Measurements from ENCODE around the gene ACOT6.
"Not testable (repeated sequence)": the region's sequence is repeated elsewhere in the genome, so short reads cannot be mapped to it uniquely, and the experiment has no call there.

The ACOT6 gene

GRCh38 chr14:73612339-73613045 is at the start of gene ACOT6:
Gene ACOT6, plus strand, starts transcription at chr14:73612517. Its CDS starts 55 bp downstream, at chr14:73612572.
- peak; percentile 61 for DNase-seq

- DNase-seq = not testable (repeated sequence)
Measured at GRCh38 chr14:73562696-73563095, 49.6 kb upstream of the ACOT6 start.

- DNase-seq = not testable (repeated sequence)
Measured at GRCh38 chr14:73566431-73566830, 45.9 kb upstream of the ACOT6 start.

- DNase-seq = not testable (repeated sequence)
Measured at GRCh38 chr14:73566935-73567334, 45.4 kb upstream of the ACOT6 start.

- no peak for DNase-seq
Measured at GRCh38 chr14:73567358-73567757, 45.0 kb upstream of the ACOT6 start.

GRCh38 chr14:73567951-73568885 is 44.1 kb upstream of the ACOT6 start:
- DNase-seq = peak; percentile 43

- DNase-seq = not testable (repeated sequence)
Measured at GRCh38 chr14:73568886-73569184, 43.5 kb upstream of the ACOT6 start.

GRCh38 chr14:73569185-73569958 is 42.9 kb upstream of the ACOT6 start, which contains the start of gene ACOT2:
Gene ACOT2, plus strand, starts transcription at chr14:73569213. Its CDS starts 28 bp downstream, at chr14:73569241.
- DNase-seq = peak; percentile 80

GRCh38 chr14:73570913-73571312 is 41.4 kb upstream of the ACOT6 start:
- DNase-seq = peak; percentile 63

- DNase-seq = not testable (repeated sequence)
Measured at GRCh38 chr14:73573034-73573433, 39.3 kb upstream of the ACOT6 start.

- not testable (repeated sequence) for DNase-seq
Measured at GRCh38 chr14:73573740-73574139, 38.6 kb upstream of the ACOT6 start.

GRCh38 chr14:73574251-73574650 is 38.1 kb upstream of the ACOT6 start:
- not testable (repeated sequence) for DNase-seq

- DNase-seq = no peak
Measured at GRCh38 chr14:73576391-73576790, 35.9 kb upstream of the ACOT6 start.

- DNase-seq = not testable (repeated sequence)
Measured at GRCh38 chr14:73577214-73577613, 35.1 kb upstream of the ACOT6 start.

GRCh38 chr14:73582102-73582979 is 30.0 kb upstream of the ACOT6 start:
- not testable (repeated sequence) for DNase-seq

- DNase-seq = no peak
Measured at GRCh38 chr14:73588695-73589094, 23.6 kb upstream of the ACOT6 start.

- no peak for DNase-seq
Measured at GRCh38 chr14:73589116-73589515, 23.2 kb upstream of the ACOT6 start.

- not testable (repeated sequence) for DNase-seq
Measured at GRCh38 chr14:73590673-73591004, 21.7 kb upstream of the ACOT6 start.

GRCh38 chr14:73591690-73592449 is 20.4 kb upstream of the ACOT6 start, which contains the start of gene ACOT4:
Gene ACOT4, plus strand, starts transcription at chr14:73591873. Its CDS starts 87 bp downstream, at chr14:73591960.
- peak; percentile 37 for DNase-seq

GRCh38 chr14:73594491-73594890 is 17.8 kb upstream of the ACOT6 start:
- no peak for DNase-seq

GRCh38 chr14:73599499-73599898 is 12.8 kb upstream of the ACOT6 start:
- no peak for DNase-seq

Measured in activated CD4-positive, alpha-beta T cell treated with anti-CD3 and anti-CD28 coated beads, Interleukin-2, amount 50 U/mL, for 16 hours (primary cell).